HL-60/S4 (cell line): ENCODE results near the gene CARD6.

Source experiments
- in situ Hi-C: fragments of 300-500 bp; cut with MboI; formaldehyde crosslinking; loops from 2 replicates; pipeline ENCODE4 v1.14.3; 2022; ENCODE audit warnings: low sequenced_read_pairs

Gene CARD6

GRCh38 chr5:40873286-40873880 lies 32.2 kb downstream of the CARD6 start:
- in situ Hi-C loops: no loop called here

DNA sequence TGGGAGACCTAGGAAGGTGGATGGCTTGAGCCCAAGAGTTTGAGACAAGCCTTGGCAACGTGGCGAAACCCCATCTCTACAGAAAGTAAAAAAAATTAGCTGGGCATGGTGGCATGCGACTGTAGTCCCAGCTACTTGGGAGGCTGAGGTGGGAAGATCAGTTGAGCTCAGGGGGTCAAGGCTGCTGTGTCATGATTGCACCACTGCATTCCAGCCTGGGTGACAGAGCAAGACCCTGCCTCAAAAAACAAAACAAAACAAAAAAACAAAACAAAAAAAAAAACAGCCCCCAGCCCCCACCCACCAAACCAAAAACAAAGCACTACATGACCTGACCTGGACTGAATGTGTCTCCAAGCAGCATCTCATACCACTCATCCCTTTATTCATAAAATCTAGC lies 34.8 kb downstream of the CARD6 start:
- in situ Hi-C loops: loop anchor here (25.0 kb wide), 2 partner anchors 1164 to 1289 kb away; no protein-coding TSS in a partner anchor

- in situ Hi-C loops: loop anchor here (25.0 kb wide), 2 partner anchors 1165 to 1290 kb away; no protein-coding TSS in a partner anchor
Observed at GRCh38 chr5:40877371-40877988, 36.3 kb downstream of the CARD6 start.

DNA sequence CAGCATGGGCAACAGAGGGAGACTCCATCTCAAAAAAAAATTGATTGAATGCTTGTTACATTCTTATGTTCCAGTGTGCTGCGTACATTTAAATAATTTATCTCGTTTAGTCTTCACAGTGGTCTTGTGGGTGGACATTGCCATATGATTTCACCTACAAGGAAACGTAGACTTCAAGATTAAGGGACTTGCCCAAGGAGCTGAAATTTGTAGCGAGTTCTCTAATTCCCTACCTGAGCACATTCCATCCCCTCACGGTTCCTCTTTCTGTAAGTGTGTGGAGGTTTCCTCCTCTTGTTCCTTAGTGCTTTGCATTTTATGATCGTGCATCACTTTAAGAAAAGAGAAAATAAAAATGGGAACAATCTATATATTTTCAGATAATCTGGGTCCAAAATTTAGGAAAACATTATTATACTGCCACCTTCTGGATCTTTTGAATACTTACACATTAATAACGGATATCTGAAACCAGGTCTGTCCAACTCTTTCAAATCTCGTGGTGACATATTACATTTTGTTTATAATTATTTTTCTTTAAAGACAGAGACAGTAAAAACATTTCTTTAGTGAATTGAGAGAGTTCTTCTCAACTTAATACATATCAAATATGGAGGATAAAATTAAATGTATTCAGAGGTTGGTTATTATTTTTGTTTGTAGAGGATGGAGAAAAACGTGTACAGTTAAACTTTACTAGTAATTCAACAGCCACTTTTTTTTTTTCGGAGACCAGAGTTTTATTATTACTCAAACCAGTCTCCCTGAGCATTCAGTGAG lies 38.2 kb downstream of the CARD6 start:
- in situ Hi-C loops: loop anchor here (25.0 kb wide), 2 partner anchors 1167 to 1292 kb away; no protein-coding TSS in a partner anchor

- in situ Hi-C loops: loop anchor here (25.0 kb wide), 2 partner anchors 1170 to 1295 kb away; no protein-coding TSS in a partner anchor
Observed at GRCh38 chr5:40882291-40882690, 41.1 kb downstream of the CARD6 start.

GRCh38 chr5:40883051-40883450 lies 41.9 kb downstream of the CARD6 start:
- in situ Hi-C loops: loop anchor here (25.0 kb wide), 2 partner anchors 1171 to 1296 kb away; no protein-coding TSS in a partner anchor

DNA sequence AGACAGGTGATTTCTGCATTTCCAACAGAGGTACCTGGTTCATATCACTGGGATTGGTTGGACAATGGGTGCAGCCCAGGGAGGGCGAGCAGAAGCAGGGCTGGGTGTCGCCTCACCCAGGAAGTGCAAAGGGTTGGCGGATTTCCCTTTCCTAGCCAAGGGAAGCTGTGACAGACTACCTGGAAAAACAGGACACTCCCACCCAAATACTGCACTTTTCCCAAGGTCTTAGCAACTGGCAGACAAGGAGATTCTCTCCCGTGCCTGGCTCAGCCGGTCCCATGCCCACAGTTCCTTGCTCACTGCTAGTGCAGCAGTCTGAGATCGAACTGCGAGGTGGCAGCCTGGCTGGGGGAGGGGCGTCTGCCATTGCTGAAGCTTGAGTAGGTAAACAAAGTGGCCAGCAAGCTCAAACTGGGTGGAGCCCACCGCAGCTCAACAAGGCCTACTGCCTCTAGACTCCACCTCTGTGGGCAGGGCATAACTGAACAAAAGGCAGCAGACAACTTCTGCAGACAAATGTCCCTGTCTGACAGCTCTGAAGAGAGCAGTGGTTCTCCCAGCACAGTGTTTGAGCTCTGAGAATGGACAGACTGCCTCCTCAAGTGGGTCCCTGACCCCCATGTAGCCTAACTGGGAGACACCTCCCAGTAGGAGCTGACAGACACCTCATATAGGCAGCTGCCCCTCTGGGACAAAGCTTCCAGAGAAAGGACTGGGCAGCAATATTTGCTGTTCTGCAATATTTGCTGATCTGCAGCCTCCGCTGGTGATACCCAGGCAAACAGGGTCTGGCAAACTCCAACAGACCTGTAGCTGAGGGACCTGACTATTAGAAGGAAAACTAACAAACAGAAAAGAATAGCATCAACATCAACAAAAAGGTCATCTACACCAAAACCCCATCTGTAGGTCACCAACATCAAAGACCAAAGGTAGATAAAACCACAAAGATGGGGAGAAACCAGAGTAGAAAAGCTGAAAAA lies 54.6 kb downstream of the CARD6 start:
- in situ Hi-C loops: loop anchor here (25.0 kb wide), 2 partner anchors 1183 to 1308 kb away; no protein-coding TSS in a partner anchor

GRCh38 chr5:40904205-40904993 lies 63.2 kb downstream of the CARD6 start:
- in situ Hi-C loops: no loop called here

DNA sequence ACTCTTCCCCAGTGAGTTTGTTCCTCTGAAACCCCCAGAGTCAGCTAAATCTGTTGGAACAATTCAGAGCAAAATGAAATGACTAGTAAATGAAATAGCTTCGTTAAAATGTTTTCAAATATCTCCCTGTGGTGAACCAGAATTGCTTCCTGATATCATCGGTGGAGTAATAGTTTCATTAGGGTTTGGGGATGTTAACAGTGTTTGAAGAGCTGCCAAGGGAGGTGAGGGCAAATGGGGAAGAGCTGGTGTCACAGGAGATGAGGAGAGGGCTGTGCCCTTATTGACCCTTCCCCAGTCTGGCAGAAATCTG lies 63.8 kb downstream of the CARD6 start:
- in situ Hi-C loops: no loop called here

DNA sequence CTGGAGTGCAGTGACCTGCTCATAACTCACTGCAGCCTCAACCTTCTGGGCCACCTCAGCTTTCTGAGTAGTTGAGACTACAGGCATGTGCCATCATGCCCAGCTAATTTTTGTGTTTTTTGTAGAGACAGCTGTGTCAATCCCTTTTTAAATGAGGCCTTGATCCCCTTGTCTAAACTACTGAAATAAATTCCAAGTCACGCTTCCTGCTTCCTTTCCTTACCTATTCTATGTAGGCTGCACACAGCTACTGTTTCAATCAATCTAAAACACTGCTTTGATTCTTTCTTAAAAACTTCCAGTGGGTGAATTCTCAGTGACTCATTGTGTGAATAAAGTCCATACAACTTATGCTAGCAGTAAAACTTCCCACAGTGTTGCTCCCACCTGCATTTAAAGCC lies 65.2 kb downstream of the CARD6 start:
- in situ Hi-C loops: no loop called here

GRCh38 chr5:40909264-40909663 lies 68.1 kb downstream of the CARD6 start, which contains the start of gene C7:
Gene C7, plus strand, starts transcription at chr5:40909497. Its CDS starts 114 bp downstream, at chr5:40909611.
- in situ Hi-C loops: no loop called here

GRCh38 chr5:40909723-40910122 lies 68.6 kb downstream of the CARD6 start:
- in situ Hi-C loops: no loop called here
